Measurements from ENCODE around the gene ADGRA1. TPM values are rescaled to one million over a fixed set of nuclear protein-coding genes. Genes with fewer than 3 reads are reported as not detected.

ADGRA1 gene
- total and polyA plus RNA-seq, 2 of the 13 experiments (the other 11 are each of a cell fraction or from before 2014, with no cell fraction given): not detected

- Histone ChIP-seq H3K4me2 (ENCODE audit: low read depth, low read length) (no peak overlapping the region), H3K4me1 (ENCODE audit: insufficient read depth, low read length) (no peaks in the 10 kb centered on the region), H3K4me3 (replicated peaks in 1 of 3; ENCODE audit: insufficient read depth in 1 of 3, low read depth in 2 of 3, low read length in 3 of 3) (no peak overlapping the region), H3K9me3 (ENCODE audit: low read length) (no peaks in the 10 kb centered on the region), H3K27me3 (ENCODE audit: control insufficient read depth in 1 of 2, insufficient read depth in 2 of 2, low read length in 2 of 2) (peaks cover 5 to 24% of the 10 kb centered on the region in 2 experiments; a peak in 4 of 5 replicates), H3K36me3 (replicated peaks in 1 of 2; ENCODE audit: control insufficient read depth in 1 of 2, insufficient read depth in 2 of 2, low read length in 2 of 2) (no peaks in the 10 kb centered on the region), H3K27ac (ENCODE audit: extremely low read length, insufficient read depth, low read length) (no peak overlapping the region), H3K9ac (ENCODE audit: insufficient read depth, low read depth, low read length) (no peak overlapping the region), H2AFZ (ENCODE audit: low read length) (no peak overlapping the region), H3K79me2 (ENCODE audit: insufficient read depth, low read length) (no peaks in the 10 kb centered on the region), H4K20me1 (ENCODE audit: insufficient read depth, low read length) (no peaks in the 10 kb centered on the region)
- ChIA-PET CTCF (ENCODE audit: low intra/inter-chr PET ratio, low total read pairs) (no interaction called here), POLR2A (no interaction called here)
- FAIRE-seq: no peak
- in situ Hi-C loops (cut with HindIII; ENCODE audit: extremely low pct_ligation_motif_present, low pct_unique_long_range_greater_than_20kb): no loop called here
- no peak for DNase-seq (ENCODE audit: low spot score)
- no peak for ATAC-seq
- intact Hi-C loops (cut with micrococcal nuclease; ENCODE audit: unreplicated experiment): no loop called here
- WGBS (ENCODE audit: low lambda C conversion rate): 49% methylated on average over 8 of the region's 8 CpGs
- TF ChIP-seq MAFK (conservative IDR thresholded peaks at IDR 0.05 in 1 of 2, IDR thresholded peaks at IDR 0.05 in 1 of 2; ENCODE audit: low read length in 2 of 2): no peak
- TF ChIP-seq HMGXB4 (CRISPR knock-in tag; IDR thresholded peaks at IDR 0.05; ENCODE audit: borderline replicate concordance in 1 of 2, low read depth in 1 of 2): no peak
- no peak for TF ChIP-seq KMT2A (CRISPR knock-in tag; IDR thresholded peaks at IDR 0.05)
- TF ChIP-seq HNRNPK (IDR thresholded peaks at IDR 0.05; ENCODE audit: low read depth, low read length, poor library complexity, severe bottlenecking): no peak
- TF ChIP-seq HIVEP1 (CRISPR knock-in tag; IDR thresholded peaks at IDR 0.05): no peak
- no TSS peak for BruUV-seq (replicated peaks)
Measured at GRCh38 chr10:133150226-133150625, 62.5 kb downstream of the ADGRA1 start.

DNA sequence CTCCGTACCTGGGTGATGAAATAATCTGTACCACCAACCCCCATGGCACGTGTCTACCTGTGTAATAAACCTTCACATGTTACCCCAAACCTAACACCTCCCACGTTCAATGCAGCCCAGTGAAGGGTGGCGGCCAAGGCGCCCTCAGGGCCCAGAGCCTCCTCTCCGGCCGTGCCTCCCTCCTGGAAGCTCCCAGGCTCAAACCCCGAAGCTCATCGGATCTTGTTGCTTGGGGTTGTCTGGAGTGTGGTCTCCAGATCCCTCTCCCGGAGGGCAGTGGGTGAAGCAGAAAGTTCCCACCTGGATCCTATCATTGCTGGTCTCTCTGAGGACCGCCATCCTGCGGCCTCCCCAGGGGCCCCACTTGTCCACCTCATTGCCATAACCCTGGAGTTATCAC, 62.9 kb downstream of the ADGRA1 start:
- in situ Hi-C loops (cut with HindIII; ENCODE audit: extremely low pct_ligation_motif_present, low pct_unique_long_range_greater_than_20kb): no loop called here
- WGBS (ENCODE audit: low lambda C conversion rate): 23% methylated on average over 5 of the region's 12 CpGs
- BruUV-seq (replicated peaks): no TSS peak
- TF ChIP-seq ZNF775 (CRISPR knock-in tag; IDR thresholded peaks at IDR 0.05; ENCODE audit: borderline replicate concordance): no peak
- no peak for TF ChIP-seq ZNF333 (CRISPR knock-in tag; IDR thresholded peaks at IDR 0.05; ENCODE audit: borderline replicate concordance)
- no peak for TF ChIP-seq RBAK (CRISPR knock-in tag; IDR thresholded peaks at IDR 0.05)
- no peak for TF ChIP-seq ZNF7 (CRISPR knock-in tag; IDR thresholded peaks at IDR 0.05)
- TF ChIP-seq ZMAT3 (CRISPR knock-in tag; conservative IDR thresholded peaks at IDR 0.05): no peak
- no peak for TF ChIP-seq U2AF2 (IDR thresholded peaks at IDR 0.05; ENCODE audit: low read depth, low read length)
- TF ChIP-seq, protein P1, sequence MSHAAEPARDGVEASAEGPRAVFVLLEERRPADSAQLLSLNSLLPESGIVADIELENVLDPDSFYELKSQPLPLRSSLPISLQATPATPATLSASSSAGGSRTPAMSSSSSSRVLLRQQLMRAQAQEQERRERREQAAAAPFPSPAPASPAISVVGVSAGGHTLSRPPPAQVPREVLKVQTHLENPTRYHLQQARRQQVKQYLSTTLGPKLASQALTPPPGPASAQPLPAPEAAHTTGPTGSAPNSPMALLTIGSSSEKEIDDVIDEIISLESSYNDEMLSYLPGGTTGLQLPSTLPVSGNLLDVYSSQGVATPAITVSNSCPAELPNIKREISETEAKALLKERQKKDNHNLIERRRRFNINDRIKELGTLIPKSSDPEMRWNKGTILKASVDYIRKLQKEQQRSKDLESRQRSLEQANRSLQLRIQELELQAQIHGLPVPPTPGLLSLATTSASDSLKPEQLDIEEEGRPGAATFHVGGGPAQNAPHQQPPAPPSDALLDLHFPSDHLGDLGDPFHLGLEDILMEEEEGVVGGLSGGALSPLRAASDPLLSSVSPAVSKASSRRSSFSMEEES (CRISPR knock-in tag; IDR thresholded peaks at IDR 0.05): no peak
- no peak for TF ChIP-seq ZNF280B (CRISPR knock-in tag; IDR thresholded peaks at IDR 0.05; ENCODE audit: borderline replicate concordance)
- TF ChIP-seq FOSL2 (CRISPR knock-in tag; IDR thresholded peaks at IDR 0.05): no peak
- TF ChIP-seq NFATC3 (CRISPR knock-in tag; IDR thresholded peaks at IDR 0.05): no peak

More for the DNA sequence above, 62.9 kb downstream of the ADGRA1 start:
- ChIA-PET CTCF (ENCODE audit: low intra/inter-chr PET ratio, low total read pairs) (no interaction called here), POLR2A (no interaction called here)
- H3K4me1 ChIP-seq (ENCODE audit: insufficient read depth, low read length): no peaks in the 10 kb centered on the region
- no peaks in the 10 kb centered on the region for H3K36me3 ChIP-seq (replicated peaks in 1 of 2; ENCODE audit: control insufficient read depth in 1 of 2, insufficient read depth in 2 of 2, low read length in 2 of 2)
- intact Hi-C loops (cut with micrococcal nuclease; ENCODE audit: unreplicated experiment): no loop called here
- no peak overlapping the region for H2AFZ ChIP-seq (ENCODE audit: low read length)
- DNase-seq (ENCODE audit: low spot score) (no peak), ATAC-seq (no peak), FAIRE-seq (no peak)
- no peaks in the 10 kb centered on the region for H3K79me2 ChIP-seq (ENCODE audit: insufficient read depth, low read length)
- no peak overlapping the region for H3K4me2 ChIP-seq (ENCODE audit: low read depth, low read length)
- no peak overlapping the region for H3K4me3 ChIP-seq (replicated peaks in 1 of 3; ENCODE audit: insufficient read depth in 1 of 3, low read depth in 2 of 3, low read length in 3 of 3)
- no peaks in the 10 kb centered on the region for H3K9me3 ChIP-seq (ENCODE audit: low read length)
- no peaks in the 10 kb centered on the region for H4K20me1 ChIP-seq (ENCODE audit: insufficient read depth, low read length)
- no peak overlapping the region for H3K27ac ChIP-seq (ENCODE audit: extremely low read length, insufficient read depth, low read length)
- H3K27me3 ChIP-seq (ENCODE audit: control insufficient read depth in 1 of 2, insufficient read depth in 2 of 2, low read length in 2 of 2): peaks cover 4 to 24% of the 10 kb centered on the region in 2 experiments; a peak in 3 of 5 replicates
- H3K9ac ChIP-seq (ENCODE audit: insufficient read depth, low read depth, low read length): no peak overlapping the region

All from HepG2 (cell line).